ENCODE results near the gene SECTM1. TPM values are rescaled to one million over a fixed set of nuclear protein-coding genes. Genes with fewer than 3 reads are reported as not detected.

Gene SECTM1
- total RNA-seq, 4 donors from 2014 or later: 9.5 to 17.5 (median 14.7) TPM

- TF ChIP-seq, protein P1, sequence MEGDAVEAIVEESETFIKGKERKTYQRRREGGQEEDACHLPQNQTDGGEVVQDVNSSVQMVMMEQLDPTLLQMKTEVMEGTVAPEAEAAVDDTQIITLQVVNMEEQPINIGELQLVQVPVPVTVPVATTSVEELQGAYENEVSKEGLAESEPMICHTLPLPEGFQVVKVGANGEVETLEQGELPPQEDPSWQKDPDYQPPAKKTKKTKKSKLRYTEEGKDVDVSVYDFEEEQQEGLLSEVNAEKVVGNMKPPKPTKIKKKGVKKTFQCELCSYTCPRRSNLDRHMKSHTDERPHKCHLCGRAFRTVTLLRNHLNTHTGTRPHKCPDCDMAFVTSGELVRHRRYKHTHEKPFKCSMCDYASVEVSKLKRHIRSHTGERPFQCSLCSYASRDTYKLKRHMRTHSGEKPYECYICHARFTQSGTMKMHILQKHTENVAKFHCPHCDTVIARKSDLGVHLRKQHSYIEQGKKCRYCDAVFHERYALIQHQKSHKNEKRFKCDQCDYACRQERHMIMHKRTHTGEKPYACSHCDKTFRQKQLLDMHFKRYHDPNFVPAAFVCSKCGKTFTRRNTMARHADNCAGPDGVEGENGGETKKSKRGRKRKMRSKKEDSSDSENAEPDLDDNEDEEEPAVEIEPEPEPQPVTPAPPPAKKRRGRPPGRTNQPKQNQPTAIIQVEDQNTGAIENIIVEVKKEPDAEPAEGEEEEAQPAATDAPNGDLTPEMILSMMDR (IDR thresholded peaks at IDR 0.05; ENCODE audit: low read depth): no peak
Observed at GRCh38 chr17:82346342-82347300, 13.1 kb upstream of the SECTM1 start.

- TF ChIP-seq, protein P1 (IDR thresholded peaks at IDR 0.05; ENCODE audit: low read depth): no peak
Observed at GRCh38 chr17:82345151-82345976, 11.8 kb upstream of the SECTM1 start.

DNA sequence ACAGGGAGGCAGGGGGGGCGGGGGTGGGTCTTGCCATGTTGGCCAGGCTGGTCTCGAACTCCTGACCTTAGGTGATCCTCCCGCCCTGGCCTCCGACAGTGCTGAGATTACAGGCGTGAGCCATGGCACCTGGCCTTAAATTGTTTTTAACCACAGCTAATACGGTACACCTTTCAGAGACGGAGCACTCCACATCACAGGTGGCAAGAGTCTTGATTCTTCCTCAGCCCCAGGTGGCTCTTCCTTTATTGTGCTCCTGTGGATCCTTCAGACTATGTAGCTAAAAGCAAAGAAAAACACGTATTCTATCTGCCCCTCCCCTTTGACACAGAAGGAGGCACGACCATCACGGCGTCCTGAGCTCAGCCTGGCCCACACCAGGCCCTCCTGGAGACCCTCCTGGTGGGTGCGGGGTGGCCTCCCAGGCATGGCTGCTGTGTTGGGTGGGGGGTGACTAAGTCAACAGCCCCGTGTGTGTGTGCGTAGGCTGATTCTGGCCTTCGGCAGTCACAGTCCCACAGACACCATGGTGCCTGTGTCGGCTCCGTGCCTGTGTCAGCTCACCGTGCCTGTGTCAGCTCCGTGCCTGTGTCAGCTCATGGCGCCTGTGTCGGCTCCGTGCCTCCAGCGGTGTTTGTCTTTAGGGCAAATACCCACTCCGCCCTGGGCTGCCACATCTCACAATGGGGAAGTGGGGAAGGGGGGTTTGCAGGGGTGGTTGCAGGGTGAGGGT is 10.8 kb upstream of the SECTM1 start:
- TF ChIP-seq, protein P1 (IDR thresholded peaks at IDR 0.05; ENCODE audit: low read depth): no peak

DNA sequence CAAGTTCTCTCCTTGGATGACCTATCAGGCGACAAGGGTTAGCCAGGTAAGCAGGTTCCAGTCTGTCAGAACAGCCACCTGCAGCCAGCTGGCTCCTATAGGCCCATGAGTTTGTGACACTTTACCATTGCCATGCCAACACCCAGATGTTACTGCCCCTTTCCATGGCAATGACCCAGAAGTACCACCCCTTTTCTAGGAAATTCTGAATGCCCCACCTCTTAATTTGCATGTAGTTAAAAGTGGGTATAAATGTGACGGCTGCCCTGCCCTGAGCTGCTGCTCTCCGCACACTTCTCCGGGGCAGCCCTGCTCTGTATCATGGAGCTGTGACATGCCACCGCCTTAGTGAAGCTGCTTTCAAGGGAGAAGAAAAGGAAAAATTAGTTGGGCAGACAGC is 10.0 kb upstream of the SECTM1 start:
- TF ChIP-seq, protein P1 (IDR thresholded peaks at IDR 0.05; ENCODE audit: low read depth): no peak

GRCh38 chr17:82342361-82343079 is 9.0 kb upstream of the SECTM1 start:
- TF ChIP-seq, protein P1 (IDR thresholded peaks at IDR 0.05; ENCODE audit: low read depth): no peak

- TF ChIP-seq, protein P1 (IDR thresholded peaks at IDR 0.05; ENCODE audit: low read depth): no peak
Observed at GRCh38 chr17:82339634-82340580, 6.3 kb upstream of the SECTM1 start.

All from subcutaneous adipose tissue (tissue), 4 donors.